ENCODE measurements around the gene SPATA7.

The SPATA7 gene

DNA sequence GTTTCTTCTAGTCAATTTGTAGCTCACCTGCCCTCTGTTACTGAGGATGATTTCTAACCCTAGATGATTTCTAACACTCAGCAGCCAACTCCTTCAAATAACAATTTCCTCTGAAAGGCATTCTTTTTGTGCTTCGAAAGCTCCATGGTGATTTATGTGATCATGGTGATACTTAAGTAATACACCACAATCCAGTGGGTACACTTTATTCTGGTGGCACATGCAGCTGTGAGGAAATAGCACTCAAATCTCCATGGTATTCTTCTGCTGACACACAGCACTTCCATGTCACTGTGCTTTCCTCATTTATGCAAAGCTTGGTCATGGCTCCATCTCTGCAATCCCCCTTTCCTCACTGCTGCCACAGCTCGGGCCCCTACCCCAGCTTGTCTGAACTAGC is 95.6 kb downstream of the SPATA7 start:
- no peak for DNase-seq (ENCODE audit: low read depth in 1 of 2, low spot score in 1 of 2)

DNA sequence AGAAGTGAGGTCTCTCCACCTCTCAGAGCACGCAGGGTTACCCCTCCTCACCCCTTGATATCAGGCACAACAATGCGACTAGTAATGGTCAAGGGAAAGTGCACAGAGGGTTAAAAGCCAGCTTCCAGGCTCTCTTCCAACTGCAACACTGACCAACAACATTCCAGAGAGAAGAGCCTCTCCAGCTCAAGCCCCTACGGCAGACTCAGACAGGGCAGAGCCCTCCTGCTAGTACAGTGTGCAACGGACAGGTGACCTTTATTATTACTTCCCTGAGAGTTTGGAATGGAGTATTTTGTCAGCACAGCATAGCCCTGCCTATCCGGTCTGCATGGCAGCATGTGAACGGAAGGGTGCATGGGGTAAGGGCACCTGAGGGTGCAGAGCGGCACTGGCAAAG is 96.3 kb downstream of the SPATA7 start:
- DNase-seq (ENCODE audit: low read depth in 1 of 2, low spot score in 1 of 2) = no peak

DNA sequence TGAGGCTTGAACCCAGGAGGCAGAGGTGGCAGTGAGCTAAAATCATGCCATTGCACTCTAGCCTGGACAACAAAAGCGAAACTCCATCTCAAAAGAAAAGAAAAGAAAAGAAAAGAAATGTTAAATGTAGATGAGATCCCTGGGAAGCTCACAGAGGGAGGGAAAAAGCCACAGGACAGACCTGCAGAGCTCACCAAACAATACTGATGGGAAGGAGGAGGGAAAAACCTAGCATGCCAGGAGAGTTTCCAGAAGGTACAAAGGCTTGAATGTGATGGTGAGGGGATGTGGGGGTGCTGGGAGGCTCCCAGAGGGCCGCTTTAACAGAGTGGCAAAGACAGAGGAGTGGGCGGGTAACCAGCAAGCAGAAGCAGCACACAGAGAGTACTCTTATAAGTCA is 97.1 kb downstream of the SPATA7 start:
- no peak for DNase-seq (ENCODE audit: low read depth in 1 of 2, low spot score in 1 of 2)

Data from stimulated activated CD4-positive, alpha-beta T cell treated with anti-CD3 and anti-CD28 coated beads, Interleukin-15, amount 100 ng/mL, for 1 hour (primary cell).